Keratinocyte (primary cell): ENCODE measurements around the gene MED4. TPM values are rescaled to one million over a fixed set of nuclear protein-coding genes. Genes with fewer than 3 reads are reported as not detected.

Source experiments
- DNase-seq: peaks from one replicate; pipeline ENCODE4 v3.0.0-alpha.2; 2011; ENCODE audit warnings: low read depth, missing footprints, low spot score
- FAIRE-seq: peaks from 2 replicates; lab custom pipeline; 2011; peaks lifted over from hg19 to GRCh38; lab: Jason Lieb, UNC
- H2AFZ ChIP-seq: 2 replicates; pipeline ENCODE4 v1.6.0; 2012; ENCODE audit warnings: low read length, control low read depth, inconsistent platforms; ENCODE audit not compliant: control insufficient read depth
- H3K27ac ChIP-seq: 2 replicates; pipeline ENCODE4 v1.5.1; 2011; ENCODE audit warnings: low read length; ENCODE audit not compliant: control insufficient read depth, insufficient read depth
- H3K27me3 ChIP-seq: 3 replicates; pipeline ENCODE4 v1.6.0; 2011; ENCODE audit warnings: low read length; ENCODE audit not compliant: control insufficient read depth, insufficient read depth; ENCODE audit errors: extremely low read depth
- H3K36me3 ChIP-seq, 2 experiments: 2 replicates in 1 of 2; 3 replicates in 1 of 2; pipeline ENCODE4 v1.5.1; 2011; ENCODE audit warnings: low read length in 2 of 2, mild to moderate bottlenecking in 1 of 2; ENCODE audit not compliant: control insufficient read depth in 2 of 2, insufficient read depth in 2 of 2; ENCODE audit errors: extremely low read depth in 1 of 2
- H3K4me1 ChIP-seq: 3 replicates; pipeline ENCODE4 v1.5.1; 2011; ENCODE audit warnings: low read length; ENCODE audit not compliant: control insufficient read depth, insufficient read depth; ENCODE audit errors: extremely low read depth
- H3K4me2 ChIP-seq: 3 replicates; pipeline ENCODE4 v1.6.0; 2011; ENCODE audit warnings: low read depth, low read length; ENCODE audit not compliant: control insufficient read depth, insufficient read depth; ENCODE audit errors: extremely low read depth
- H3K4me3 ChIP-seq, 3 experiments: fragments of 200-600 bp in 1 of 3; sonication (generic) in 1 of 3; 2 replicates in 2 of 3; 3 replicates in 1 of 3; pipeline ENCODE4 v1.5.1; 2011 to 2016; ENCODE audit warnings: low read length in 3 of 3, mild to moderate bottlenecking in 3 of 3, control low read depth in 2 of 3, inconsistent platforms in 1 of 3, low read depth in 1 of 3, mixed read lengths in 1 of 3, mixed run types in 1 of 3, moderate library complexity in 1 of 3; ENCODE audit not compliant: control insufficient read depth in 2 of 3, insufficient read depth in 2 of 3; ENCODE audit errors: extremely low read depth in 1 of 3
- H3K79me2 ChIP-seq: 2 replicates; pipeline ENCODE4 v1.6.0; 2012; ENCODE audit warnings: low read length; ENCODE audit not compliant: control insufficient read depth, insufficient read depth
- H3K9ac ChIP-seq: 3 replicates; pipeline ENCODE4 v1.6.0; 2011; ENCODE audit warnings: low read length; ENCODE audit not compliant: control insufficient read depth, insufficient read depth; ENCODE audit errors: extremely low read depth
- H3K9me1 ChIP-seq: 3 replicates; pipeline ENCODE4 v1.6.0; 2011; ENCODE audit warnings: low read length; ENCODE audit not compliant: control insufficient read depth, insufficient read depth; ENCODE audit errors: extremely low read depth
- H3K9me3 ChIP-seq: 2 replicates; pipeline ENCODE4 v1.5.1; 2012; ENCODE audit warnings: low read depth, low read length; ENCODE audit not compliant: control insufficient read depth
- H4K20me1 ChIP-seq: 3 replicates; pipeline ENCODE4 v1.6.0; 2011; ENCODE audit warnings: low read length; ENCODE audit not compliant: control insufficient read depth, insufficient read depth; ENCODE audit errors: extremely low read depth
- EZH2 ChIP-seq: IDR thresholded peaks from one replicate; pipeline ENCODE4 v1.6.1; 2012; ENCODE audit warnings: inconsistent platforms, mild to moderate bottlenecking, low read length, moderate library complexity
- dilution Hi-C: fragments of 300-500 bp; cut with MboI; formaldehyde crosslinking; loops from one replicate; pipeline ENCODE4 v1.7.0; 2020; ENCODE audit warnings: low sequenced_read_pairs; ENCODE audit not compliant: extremely low pct_ligation_motif_present
- polyA plus RNA-seq, 5 experiments: library from polyadenylated mRNA; depleted of rRNA in 3 of 5; stranded (reverse) in 3 of 5; stranded (forward) in 1 of 5; unstranded in 1 of 5; fragments of >200 nt; gene quantifications; 1 replicate in 1 of 5; 2 replicates in 3 of 5; 3 replicates in 1 of 5; pipeline versions ENCODE4 v1.2.1 to v1.2.3, GENCODE V29; 2011 to 2012; ENCODE audit warnings: missing spikeins in 2 of 5, low read depth in 1 of 5, low replicate concordance in 1 of 5
- TF ChIP-seq, protein P1 (sequence below), 3 experiments: IDR thresholded peaks in 1 of 3; conservative IDR thresholded peaks in 1 of 3; optimal IDR thresholded peaks in 1 of 3; 2 replicates in 2 of 3; 3 replicates in 1 of 3; pipeline versions ENCODE3 to v1.5.1; 2011; ENCODE audit warnings: low read length in 3 of 3, mild to moderate bottlenecking in 3 of 3, moderate library complexity in 2 of 3, control low read depth in 1 of 3, inconsistent platforms in 1 of 3; ENCODE audit not compliant: insufficient read depth in 2 of 3; ENCODE audit errors: extremely low read depth in 1 of 3

The MED4 gene
- polyA plus RNA-seq, 1 donor (not counting 4 experiments of a cell fraction or from before 2014, with no cell fraction given): 62.4 TPM

DNA sequence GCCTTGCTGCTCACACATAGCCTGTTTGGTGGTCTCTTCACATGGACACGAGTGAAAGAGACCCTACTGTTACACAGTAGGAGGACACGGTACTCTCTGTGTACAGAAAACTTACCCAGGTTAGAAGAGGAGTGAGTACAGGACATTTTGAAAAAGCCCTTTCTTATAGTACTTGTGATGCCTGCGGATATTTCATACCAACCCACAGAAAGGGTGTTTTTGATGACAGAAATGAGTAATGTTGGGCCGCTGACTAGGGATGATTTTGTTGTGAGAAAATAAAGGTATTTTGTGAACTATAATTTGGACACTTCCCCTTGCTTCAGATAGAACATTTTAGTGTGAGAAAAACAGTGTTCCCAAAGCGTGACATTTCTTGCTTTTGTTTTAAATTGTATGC is 39.2 kb downstream of the MED4 start:
- no peaks in the 10 kb centered on the region for H3K9me1 ChIP-seq
- H3K9me3 ChIP-seq: no peaks in the 10 kb centered on the region
- no peak for TF ChIP-seq EZH2
- TF ChIP-seq, protein P1, sequence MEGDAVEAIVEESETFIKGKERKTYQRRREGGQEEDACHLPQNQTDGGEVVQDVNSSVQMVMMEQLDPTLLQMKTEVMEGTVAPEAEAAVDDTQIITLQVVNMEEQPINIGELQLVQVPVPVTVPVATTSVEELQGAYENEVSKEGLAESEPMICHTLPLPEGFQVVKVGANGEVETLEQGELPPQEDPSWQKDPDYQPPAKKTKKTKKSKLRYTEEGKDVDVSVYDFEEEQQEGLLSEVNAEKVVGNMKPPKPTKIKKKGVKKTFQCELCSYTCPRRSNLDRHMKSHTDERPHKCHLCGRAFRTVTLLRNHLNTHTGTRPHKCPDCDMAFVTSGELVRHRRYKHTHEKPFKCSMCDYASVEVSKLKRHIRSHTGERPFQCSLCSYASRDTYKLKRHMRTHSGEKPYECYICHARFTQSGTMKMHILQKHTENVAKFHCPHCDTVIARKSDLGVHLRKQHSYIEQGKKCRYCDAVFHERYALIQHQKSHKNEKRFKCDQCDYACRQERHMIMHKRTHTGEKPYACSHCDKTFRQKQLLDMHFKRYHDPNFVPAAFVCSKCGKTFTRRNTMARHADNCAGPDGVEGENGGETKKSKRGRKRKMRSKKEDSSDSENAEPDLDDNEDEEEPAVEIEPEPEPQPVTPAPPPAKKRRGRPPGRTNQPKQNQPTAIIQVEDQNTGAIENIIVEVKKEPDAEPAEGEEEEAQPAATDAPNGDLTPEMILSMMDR (optimal IDR thresholded peaks at IDR 0.05 in 1 of 3, IDR thresholded peaks at IDR 0.05 in 1 of 3, conservative IDR thresholded peaks at IDR 0.05 in 1 of 3; ENCODE audit: extremely low read depth in 1 of 3, insufficient read depth in 2 of 3, low read length in 3 of 3): no peak
- no peak overlapping the region for H3K27ac ChIP-seq
- dilution Hi-C loops: no loop called here
- peaks cover 7 to 10% of the 10 kb centered on the region in 2 experiments for H3K36me3 ChIP-seq
- DNase-seq (no peak), FAIRE-seq (no peak)
- no peak overlapping the region for H3K4me2 ChIP-seq
- no peaks in the 10 kb centered on the region for H3K4me1 ChIP-seq
- H2AFZ ChIP-seq: no peak overlapping the region
- no peaks in the 10 kb centered on the region for H4K20me1 ChIP-seq
- H3K9ac ChIP-seq: no peak overlapping the region
- H3K27me3 ChIP-seq: no peaks in the 10 kb centered on the region
- no peaks in the 10 kb centered on the region for H3K79me2 ChIP-seq
- H3K4me3 ChIP-seq: no peak overlapping the region

DNA sequence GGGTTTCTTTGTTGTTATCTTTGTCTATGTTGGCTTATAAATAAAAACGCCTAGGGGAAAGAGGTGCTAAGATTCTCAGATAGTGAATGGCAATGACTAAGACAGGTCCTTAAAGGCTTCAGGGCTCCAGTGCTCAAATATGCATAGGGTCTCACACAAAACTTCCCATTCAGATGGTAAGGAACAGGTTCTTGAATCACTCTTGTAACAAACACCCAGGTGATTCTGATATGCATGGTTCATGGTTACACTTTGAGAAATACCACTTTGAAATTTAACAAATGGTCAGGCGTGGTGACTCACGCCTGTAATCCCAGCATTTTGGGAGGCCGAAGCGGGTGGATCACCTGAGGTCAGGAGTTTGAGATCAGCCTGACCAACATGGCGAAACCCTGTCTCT is 40.3 kb downstream of the MED4 start:
- H3K4me1 ChIP-seq: no peaks in the 10 kb centered on the region
- H3K9ac ChIP-seq: no peak overlapping the region
- no peak overlapping the region for H3K4me2 ChIP-seq
- dilution Hi-C loops: no loop called here
- FAIRE-seq (no peak), DNase-seq (no peak)
- no peaks in the 10 kb centered on the region for H3K9me3 ChIP-seq
- H3K9me1 ChIP-seq: no peaks in the 10 kb centered on the region
- no peaks in the 10 kb centered on the region for H3K79me2 ChIP-seq
- H3K4me3 ChIP-seq: no peak overlapping the region
- H3K27ac ChIP-seq: no peak overlapping the region
- no peak for TF ChIP-seq EZH2
- TF ChIP-seq, protein P1 (optimal IDR thresholded peaks at IDR 0.05 in 1 of 3, IDR thresholded peaks at IDR 0.05 in 1 of 3, conservative IDR thresholded peaks at IDR 0.05 in 1 of 3; ENCODE audit: extremely low read depth in 1 of 3, insufficient read depth in 2 of 3, low read length in 3 of 3): no peak
- no peaks in the 10 kb centered on the region for H3K27me3 ChIP-seq
- H2AFZ ChIP-seq: no peak overlapping the region
- no peaks in the 10 kb centered on the region for H4K20me1 ChIP-seq
- H3K36me3 ChIP-seq: peaks cover 10 to 17% of the 10 kb centered on the region in 2 experiments
